SJSA1 (cell line): Measurements from ENCODE around the gene HLA-DQA2. TPM values are rescaled to one million over a fixed set of nuclear protein-coding genes. Genes with fewer than 3 reads are reported as not detected.

Source experiments
- DNase-seq, 2 experiments: peaks; one replicate each; pipeline ENCODE4 v3.0.0-alpha.2; 2015 to 2020; ENCODE audit warnings: low spot score in 2 of 2, low read depth in 1 of 2
- H3K27ac ChIP-seq: fragments of 250-450 bp; sonication (Bioruptor Pico); 2 replicates; pipeline ENCODE4 v1.5.1; 2020; ENCODE audit warnings: mild to moderate bottlenecking, moderate library complexity
- H3K27me3 ChIP-seq: fragments of 250-450 bp; sonication (Bioruptor Pico); replicated peaks from 2 replicates; pipeline ENCODE4 v1.5.1; 2020; ENCODE audit warnings: mild to moderate bottlenecking, moderate library complexity
- H3K36me3 ChIP-seq: fragments of 250-450 bp; sonication (Bioruptor Pico); 2 replicates; pipeline ENCODE4 v1.5.1; 2020; ENCODE audit warnings: mild to moderate bottlenecking
- H3K4me1 ChIP-seq: fragments of 250-450 bp; sonication (Bioruptor Pico); replicated peaks from 2 replicates; pipeline ENCODE4 v1.6.1; 2021; ENCODE audit warnings: mild to moderate bottlenecking
- H3K4me3 ChIP-seq: fragments of 250-450 bp; sonication (Bioruptor Pico); 2 replicates; pipeline ENCODE4 v1.5.1; 2020; ENCODE audit warnings: mild to moderate bottlenecking
- H3K9me3 ChIP-seq: fragments of 250-450 bp; sonication (Bioruptor Pico); replicated peaks from 2 replicates; pipeline ENCODE4 v1.5.1; 2020; ENCODE audit warnings: mild to moderate bottlenecking
- total RNA-seq: library from RNA; depleted of rRNA; stranded (reverse); fragments of >200 nt; shearing (Covaris generic); gene quantifications from 2 replicates; pipeline ENCODE4 v1.2.3, GENCODE V29; 2014; rRNA removed

HLA-DQA2 gene
- total RNA-seq, 1 experiment from 2014 or later = not detected

DNA sequence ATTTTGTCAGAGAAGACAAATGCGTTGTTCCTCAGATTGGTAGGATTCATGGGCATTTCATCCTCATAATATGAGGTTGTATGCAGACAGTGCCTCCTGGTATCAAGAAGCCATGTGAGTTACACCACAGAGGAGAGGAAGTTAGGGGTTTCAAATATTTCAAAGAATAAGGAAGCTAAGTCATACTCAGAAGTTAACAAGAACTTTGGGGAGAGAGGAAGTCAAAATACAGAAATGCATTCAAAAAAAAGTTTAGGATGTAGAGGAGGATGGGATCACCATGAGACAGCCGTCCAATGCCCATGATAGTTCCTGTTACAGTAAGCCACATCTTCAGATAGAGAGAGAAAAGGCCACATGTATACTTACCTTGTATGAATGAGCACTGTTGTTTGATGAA, 53.3 kb downstream of the HLA-DQA2 start:
- H3K27me3 ChIP-seq = peaks cover 57% of the 10 kb centered on the region
- H3K4me3 ChIP-seq = no peak overlapping the region
- H3K4me1 ChIP-seq = no peaks in the 10 kb centered on the region
- no peak for DNase-seq
- no peaks in the 10 kb centered on the region for H3K36me3 ChIP-seq
- no peaks in the 10 kb centered on the region for H3K9me3 ChIP-seq
- H3K27ac ChIP-seq = no peak overlapping the region

Other genes starting within 250 kb of the HLA-DQA2 start
- gene HLA-DRB5, start 211.1 kb upstream of the HLA-DQA2 start, total RNA-seq = not detected in 2 replicates
- gene HLA-DRB1, start 151.5 kb upstream of the HLA-DQA2 start, total RNA-seq = not detected in 2 replicates
- gene HLA-DQA1, start 104.0 kb upstream of the HLA-DQA2 start, total RNA-seq = not detected in 2 replicates
- not detected in 2 replicates for gene HLA-DQB1, start 74.7 kb upstream of the HLA-DQA2 start, total RNA-seq
- not detected in 2 replicates for gene HLA-DQB2, start 22.1 kb downstream of the HLA-DQA2 start, total RNA-seq
- 0.32 TPM in 1 of 2 replicates, not detected in the other for gene HLA-DOB, start 75.6 kb downstream of the HLA-DQA2 start, total RNA-seq
- gene TAP2, start 97.3 kb downstream of the HLA-DQA2 start, total RNA-seq = 18.5 and 34.2 TPM in 2 replicates
- gene PSMB8, start 102.7 kb downstream of the HLA-DQA2 start, total RNA-seq = 107 and 118 TPM in 2 replicates
- 92.8 and 106 TPM in 2 replicates for gene TAP1, start 112.3 kb downstream of the HLA-DQA2 start, total RNA-seq
- 66.0 and 91.8 TPM in 2 replicates for gene PSMB9, start 112.8 kb downstream of the HLA-DQA2 start, total RNA-seq
- not detected in 2 replicates for gene HLA-DMB, start 199.6 kb downstream of the HLA-DQA2 start, total RNA-seq
- 0.24 TPM in 1 of 2 replicates, not detected in the other for gene HLA-DMA, start 211.7 kb downstream of the HLA-DQA2 start, total RNA-seq
- gene BRD2, start 227.2 kb downstream of the HLA-DQA2 start, total RNA-seq = 76.3 and 118 TPM in 2 replicates